ENCODE data around the gene THRA.

DNA sequence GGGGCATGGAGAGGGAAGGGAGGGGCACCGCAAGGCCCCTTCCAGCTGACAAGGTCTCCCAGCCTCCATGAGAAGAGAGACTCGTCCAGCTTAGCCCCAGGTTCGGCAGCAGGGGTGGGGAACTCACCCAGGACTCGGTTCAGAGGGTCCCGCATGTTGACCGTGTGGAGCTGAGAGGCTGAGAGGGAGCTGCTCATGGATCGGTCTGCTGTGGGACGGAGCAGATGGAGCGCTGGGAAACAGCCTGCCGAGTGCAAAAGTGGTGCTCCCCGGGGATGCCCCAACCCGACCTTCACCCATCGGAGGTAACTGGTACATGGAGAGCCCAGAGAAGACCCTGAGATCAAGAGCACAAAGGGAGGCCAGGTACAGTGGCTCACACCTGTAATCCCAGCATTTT lies 42.6 kb upstream of the THRA start:
- TF ChIP-seq EP300 (IDR thresholded peaks at IDR 0.05) (no peak), POLR2A (IDR thresholded peaks at IDR 0.05) (no peak), CTCF (IDR thresholded peaks at IDR 0.05) (no peak), POLR2AphosphoS5 (IDR thresholded peaks at IDR 0.05) (no peak)
